ENCODE measurements around the gene RAD51.

The RAD51 gene

GRCh38 chr15:40723919-40724318, 28.9 kb downstream of the RAD51 start:
- DNase-seq = no peak

- DNase-seq = no peak
Measured at GRCh38 chr15:40731034-40731433, 36.1 kb downstream of the RAD51 start.

GRCh38 chr15:40736575-40736974, 41.6 kb downstream of the RAD51 start:
- no peak for DNase-seq

- DNase-seq = no peak
Measured at GRCh38 chr15:40737048-40737447, 42.1 kb downstream of the RAD51 start.

GRCh38 chr15:40739047-40739446, 44.1 kb downstream of the RAD51 start:
- DNase-seq = no peak

- DNase-seq = no peak
Measured at GRCh38 chr15:40739854-40740253, 44.9 kb downstream of the RAD51 start.

- no peak for DNase-seq
Measured at GRCh38 chr15:40743485-40743901, 48.5 kb downstream of the RAD51 start.

GRCh38 chr15:40743921-40744814, 49.2 kb downstream of the RAD51 start:
- no peak for DNase-seq

- DNase-seq = no peak
Measured at GRCh38 chr15:40744815-40745152, 49.8 kb downstream of the RAD51 start.

- no peak for DNase-seq
Measured at GRCh38 chr15:40746916-40747418, 52.0 kb downstream of the RAD51 start.

GRCh38 chr15:40747685-40748631, 53.0 kb downstream of the RAD51 start:
- DNase-seq = no peak

- DNase-seq = no peak
Measured at GRCh38 chr15:40749151-40749630, 54.2 kb downstream of the RAD51 start.

- DNase-seq = no peak
Measured at GRCh38 chr15:40750885-40751284, 55.9 kb downstream of the RAD51 start.

- no peak for DNase-seq
Measured at GRCh38 chr15:40751745-40752144, 56.8 kb downstream of the RAD51 start.

- no peak for DNase-seq
Measured at GRCh38 chr15:40754574-40754882, 59.6 kb downstream of the RAD51 start.

GRCh38 chr15:40754883-40755811, 60.2 kb downstream of the RAD51 start, which contains the start of gene RMDN3:
RMDN3 (minus strand) TSS chr15:40755254; CDS start chr15:40754783, 471 bp downstream.
- peak; percentile 64 for DNase-seq

- no peak for DNase-seq
Measured at GRCh38 chr15:40755812-40756208, 60.8 kb downstream of the RAD51 start.

- no peak for DNase-seq
Measured at GRCh38 chr15:40756938-40757337, 62.0 kb downstream of the RAD51 start.

- DNase-seq = no peak
Measured at GRCh38 chr15:40759961-40760360, 65.0 kb downstream of the RAD51 start.

- DNase-seq = peak; percentile 20
Measured at GRCh38 chr15:40762919-40763800, 68.2 kb downstream of the RAD51 start.

Data from NCI-H226 (cell line).